ENCODE results near the gene PLA2G2C.

DNA sequence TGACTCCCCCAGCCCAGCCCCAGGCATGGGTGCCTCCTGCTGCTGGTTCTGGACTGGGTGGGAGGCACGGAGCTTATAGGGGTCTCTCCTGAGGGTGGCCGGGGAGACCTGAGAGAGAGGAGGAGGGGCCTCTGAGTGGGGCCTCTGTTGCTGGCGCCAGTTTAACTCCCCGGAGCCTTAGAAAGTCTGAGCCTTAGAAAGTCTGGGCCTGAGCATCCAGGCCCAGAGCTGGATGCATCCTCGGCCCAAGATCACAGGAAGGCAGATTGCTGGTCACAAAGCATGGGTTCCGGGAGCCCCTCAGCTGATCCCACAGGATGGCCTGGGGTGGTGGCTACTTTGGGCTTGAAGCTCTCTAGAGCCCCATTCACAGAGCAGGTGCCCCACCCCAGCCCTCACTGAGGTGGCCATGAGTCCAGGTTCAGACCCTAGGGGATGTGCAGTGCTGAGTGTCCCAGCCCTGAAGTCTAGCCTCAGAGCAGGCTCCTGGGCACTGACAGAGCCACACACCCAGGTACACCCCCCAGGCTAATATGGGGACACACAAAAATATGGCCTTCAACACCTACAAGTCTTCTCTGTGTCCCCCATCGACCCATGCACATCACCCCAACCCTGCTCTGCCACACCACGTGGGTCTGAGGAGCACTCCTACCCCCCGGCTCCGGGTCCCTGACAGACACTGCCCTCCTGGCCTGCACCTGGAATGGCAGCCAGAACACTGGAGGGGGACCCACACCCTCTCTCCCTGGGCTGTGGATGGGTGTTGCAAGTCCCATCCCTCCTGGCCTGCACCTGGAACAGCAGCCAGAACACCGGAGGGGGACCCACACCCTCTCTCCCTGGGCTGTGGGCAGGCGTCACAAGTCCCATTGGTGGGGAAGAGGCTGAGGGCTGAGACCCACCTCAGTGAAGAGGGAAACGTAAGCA, 37.5 kb downstream of the PLA2G2C start:
- no peak for TF ChIP-seq CTCF (conservative IDR thresholded peaks at IDR 0.05; ENCODE audit: low read depth in 2 of 2)
- TF ChIP-seq CREB1 (CRISPR knock-in tag; IDR thresholded peaks at IDR 0.05; ENCODE audit: low read depth): no peak
- no peak for TF ChIP-seq POLR2AphosphoS5 (IDR thresholded peaks at IDR 0.05; ENCODE audit: low read depth)
- no peak for TF ChIP-seq EZH2phosphoT487 (IDR thresholded peaks at IDR 0.05; ENCODE audit: unreplicated experiment)
- TF ChIP-seq, protein P1, sequence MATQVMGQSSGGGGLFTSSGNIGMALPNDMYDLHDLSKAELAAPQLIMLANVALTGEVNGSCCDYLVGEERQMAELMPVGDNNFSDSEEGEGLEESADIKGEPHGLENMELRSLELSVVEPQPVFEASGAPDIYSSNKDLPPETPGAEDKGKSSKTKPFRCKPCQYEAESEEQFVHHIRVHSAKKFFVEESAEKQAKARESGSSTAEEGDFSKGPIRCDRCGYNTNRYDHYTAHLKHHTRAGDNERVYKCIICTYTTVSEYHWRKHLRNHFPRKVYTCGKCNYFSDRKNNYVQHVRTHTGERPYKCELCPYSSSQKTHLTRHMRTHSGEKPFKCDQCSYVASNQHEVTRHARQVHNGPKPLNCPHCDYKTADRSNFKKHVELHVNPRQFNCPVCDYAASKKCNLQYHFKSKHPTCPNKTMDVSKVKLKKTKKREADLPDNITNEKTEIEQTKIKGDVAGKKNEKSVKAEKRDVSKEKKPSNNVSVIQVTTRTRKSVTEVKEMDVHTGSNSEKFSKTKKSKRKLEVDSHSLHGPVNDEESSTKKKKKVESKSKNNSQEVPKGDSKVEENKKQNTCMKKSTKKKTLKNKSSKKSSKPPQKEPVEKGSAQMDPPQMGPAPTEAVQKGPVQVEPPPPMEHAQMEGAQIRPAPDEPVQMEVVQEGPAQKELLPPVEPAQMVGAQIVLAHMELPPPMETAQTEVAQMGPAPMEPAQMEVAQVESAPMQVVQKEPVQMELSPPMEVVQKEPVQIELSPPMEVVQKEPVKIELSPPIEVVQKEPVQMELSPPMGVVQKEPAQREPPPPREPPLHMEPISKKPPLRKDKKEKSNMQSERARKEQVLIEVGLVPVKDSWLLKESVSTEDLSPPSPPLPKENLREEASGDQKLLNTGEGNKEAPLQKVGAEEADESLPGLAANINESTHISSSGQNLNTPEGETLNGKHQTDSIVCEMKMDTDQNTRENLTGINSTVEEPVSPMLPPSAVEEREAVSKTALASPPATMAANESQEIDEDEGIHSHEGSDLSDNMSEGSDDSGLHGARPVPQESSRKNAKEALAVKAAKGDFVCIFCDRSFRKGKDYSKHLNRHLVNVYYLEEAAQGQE (IDR thresholded peaks at IDR 0.05; ENCODE audit: unreplicated experiment): no peak
- no peak for TF ChIP-seq STAT1 (IDR thresholded peaks at IDR 0.05; ENCODE audit: unreplicated experiment)
- no peak for TF ChIP-seq EZH2 (IDR thresholded peaks at IDR 0.05; ENCODE audit: low read depth, unreplicated experiment)
- TF ChIP-seq ZNF114 (CRISPR knock-in tag; IDR thresholded peaks at IDR 0.05): no peak
